Naive thymus-derived CD4-positive, alpha-beta T cell (primary cell): ENCODE data around the gene SLCO4A1. TPM values are rescaled to one million over a fixed set of nuclear protein-coding genes. Genes with fewer than 3 reads are reported as not detected.

ENCODE experiments used
- ATAC-seq: fragments of 150-1000 bp; cut with Tn5 transposase; 2 replicates; pipeline ENCODE4 v1.10.0; 2021; ENCODE audit warnings: mild to moderate bottlenecking, moderate library complexity
- CTCF ChIA-PET: fragments of 350-600 bp; sonication (Branson Sonifier 250); formaldehyde crosslinking; loops from one replicate; lab custom pipeline; 2021; ENCODE audit warnings: antibody characterized with exemption; lab: Charles Lee
- POLR2A ChIA-PET: fragments of 350-600 bp; sonication (Branson Sonifier 250); formaldehyde crosslinking; loops from one replicate; lab custom pipeline; 2021; ENCODE audit warnings: antibody characterized with exemption, inconsistent platforms; lab: Charles Lee
- DNase-seq, 9 donors: peaks; one replicate each; pipeline versions ENCODE4 v3.0.0 to v3.0.0-alpha.2; 2020 to 2022; ENCODE audit warnings: mixed read lengths in 1 of 9
- H3K27ac ChIP-seq: one replicate; pipeline ENCODE4 v1.7.0; 2013; ENCODE audit warnings: mild to moderate bottlenecking, low read depth, low read length, moderate library complexity
- H3K27me3 ChIP-seq, 2 donors: one replicate each; pipeline ENCODE4 v1.7.0; 2013; ENCODE audit warnings: low read length in 2 of 2, mild to moderate bottlenecking in 2 of 2, moderate library complexity in 2 of 2; ENCODE audit not compliant: control insufficient read depth in 2 of 2, insufficient read depth in 2 of 2
- H3K36me3 ChIP-seq, 3 experiments: 1 replicate in 2 of 3; 2 replicates in 1 of 3; pipeline ENCODE4 v1.7.0; 2013; ENCODE audit warnings: low read length in 3 of 3, mild to moderate bottlenecking in 3 of 3, moderate library complexity in 1 of 3; ENCODE audit not compliant: insufficient read depth in 3 of 3, control insufficient read depth in 2 of 3
- H3K4me1 ChIP-seq, 2 donors: one replicate each; pipeline ENCODE4 v1.7.0; 2013; ENCODE audit warnings: low read length in 2 of 2, mild to moderate bottlenecking in 2 of 2, moderate library complexity in 1 of 2; ENCODE audit not compliant: control insufficient read depth in 2 of 2, insufficient read depth in 2 of 2
- H3K4me3 ChIP-seq: 2 replicates; pipeline ENCODE4 v1.7.0; 2013; ENCODE audit warnings: mild to moderate bottlenecking, low read length
- H3K9me3 ChIP-seq, 3 experiments: 1 replicate in 2 of 3; 2 replicates in 1 of 3; pipeline ENCODE4 v1.7.0; 2013; ENCODE audit warnings: low read length in 3 of 3; ENCODE audit not compliant: control insufficient read depth in 2 of 3
- H3K27ac Mint-ChIP-seq, 9 donors: one replicate each; pipeline ENCODE4 v1.8.0; 2020 to 2022; ENCODE audit warnings: mixed read lengths in 9 of 9, mild to moderate bottlenecking in 8 of 9, moderate library complexity in 5 of 9, inconsistent platforms in 2 of 9
- H3K27me3 Mint-ChIP-seq, 5 donors: one replicate each; pipeline ENCODE4 v1.8.0; 2021 to 2022; ENCODE audit warnings: mixed read lengths in 5 of 5, mild to moderate bottlenecking in 1 of 5
- H3K36me3 Mint-ChIP-seq, 5 donors: one replicate each; pipeline ENCODE4 v1.8.0; 2020 to 2022; ENCODE audit warnings: mixed read lengths in 5 of 5, mild to moderate bottlenecking in 3 of 5, inconsistent platforms in 1 of 5
- H3K4me1 Mint-ChIP-seq, 7 donors: one replicate each; pipeline ENCODE4 v1.8.0; 2020 to 2022; ENCODE audit warnings: mixed read lengths in 7 of 7, mild to moderate bottlenecking in 3 of 7, inconsistent platforms in 1 of 7
- H3K4me3 Mint-ChIP-seq, 10 donors: one replicate each; pipeline ENCODE4 v1.8.0; 2020 to 2022; ENCODE audit warnings: mild to moderate bottlenecking in 10 of 10, mixed read lengths in 10 of 10, moderate library complexity in 6 of 10, inconsistent platforms in 2 of 10
- H3K9me3 Mint-ChIP-seq, 11 donors: one replicate each; pipeline ENCODE4 v1.8.0; 2020 to 2022; ENCODE audit warnings: mixed read lengths in 11 of 11, mild to moderate bottlenecking in 4 of 11, inconsistent platforms in 1 of 11, moderate library complexity in 1 of 11
- intact Hi-C, 2 donors: fragments of 100-400 bp; cut with micrococcal nuclease; formaldehyde crosslinking; loops; one replicate each; pipeline ENCODE4 v1.15.1; 2023
- polyA plus RNA-seq, 2 donors: library from polyadenylated mRNA; unstranded; fragments of 300-500 nt; fragmentation: Illumina TruSeq; gene quantifications; one replicate each; pipeline ENCODE4 v1.2.3, GENCODE V29; 2021
- total RNA-seq, 6 experiments: library from RNA in 5 of 6; stranded (reverse) in 5 of 6; gene quantifications; 1 replicate in 5 of 6; 2 replicates in 1 of 6; pipeline ENCODE4 v1.2.3 and lab custom pipeline; 2021 to 2026

The SLCO4A1 gene
- total and polyA plus RNA-seq, 7 experiments from 2014 or later: 0.36 to 45.5 (median 0.92) TPM

DNA sequence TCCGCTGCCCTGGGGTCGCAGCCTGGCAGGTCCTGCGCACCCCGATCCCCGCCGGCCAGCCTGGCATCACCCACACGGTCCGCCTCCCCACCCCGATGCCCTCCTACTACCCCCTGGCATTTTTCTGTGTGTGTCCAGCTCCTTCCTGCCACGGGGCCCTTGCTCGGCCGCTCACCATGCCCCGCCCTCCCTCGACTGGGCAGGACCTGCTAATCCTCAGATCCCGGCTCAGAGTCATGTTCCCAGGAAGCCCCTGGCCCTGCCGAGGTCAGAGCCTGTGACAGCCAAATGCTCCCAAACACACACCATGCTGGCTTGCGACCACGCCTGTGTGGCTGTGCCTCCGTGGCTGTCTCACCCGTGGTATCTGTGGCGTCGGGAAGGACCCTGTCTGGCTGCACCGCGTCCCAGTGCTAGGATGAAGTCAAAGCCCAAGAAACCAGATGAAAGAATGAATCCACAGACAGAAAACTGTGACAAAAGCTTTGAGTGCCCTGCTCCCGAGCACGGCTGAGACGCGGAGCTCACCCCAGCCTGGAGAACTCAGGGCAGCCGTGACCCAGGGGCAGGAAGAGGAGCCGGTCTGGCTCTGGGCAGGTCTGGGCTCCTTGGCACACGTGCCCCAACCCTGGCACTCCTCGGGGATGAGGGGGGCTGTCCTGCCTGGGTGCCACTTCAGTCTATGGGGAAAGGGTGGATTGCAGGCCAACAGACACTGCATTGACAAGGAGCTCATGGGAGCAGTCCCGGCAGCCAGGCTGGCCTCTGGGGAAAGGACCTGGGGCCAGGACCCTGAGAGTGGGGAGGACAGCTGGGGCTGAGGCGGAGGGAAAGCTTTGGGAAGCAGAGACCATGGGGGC, 20.8 kb upstream of the SLCO4A1 start:
- Mint-ChIP-seq H3K36me3 (no peaks in the 10 kb centered on the region), H3K27me3 (no peaks in the 10 kb centered on the region), H3K4me3 (peak overlapping the region in 1 of 10 donors; percentile 60), H3K27ac (peak overlapping the region in 3 of 9 donors; percentile 51 to 87 (median 61)), H3K4me1 (peaks cover 18 to 55% (median 32%) of the 10 kb centered on the region in 7 donors), H3K9me3 (no peaks in the 10 kb centered on the region)
- Histone ChIP-seq H3K4me3 (no peak overlapping the region), H3K27me3 (no peaks in the 10 kb centered on the region), H3K27ac (no peak overlapping the region), H3K9me3 (no peaks in the 10 kb centered on the region), H3K4me1 (peaks cover 34 to 36% of the 10 kb centered on the region in 2 donors), H3K36me3 (no peaks in the 10 kb centered on the region)
- ChIA-PET CTCF (no interaction called here), POLR2A (no interaction called here)
- DNase-seq (no peak), ATAC-seq (no peak)
- intact Hi-C loops: loop anchor here in 1 of 2 donors (5.0 kb wide), 1 partner anchor 171 kb away; no protein-coding TSS in a partner anchor

DNA sequence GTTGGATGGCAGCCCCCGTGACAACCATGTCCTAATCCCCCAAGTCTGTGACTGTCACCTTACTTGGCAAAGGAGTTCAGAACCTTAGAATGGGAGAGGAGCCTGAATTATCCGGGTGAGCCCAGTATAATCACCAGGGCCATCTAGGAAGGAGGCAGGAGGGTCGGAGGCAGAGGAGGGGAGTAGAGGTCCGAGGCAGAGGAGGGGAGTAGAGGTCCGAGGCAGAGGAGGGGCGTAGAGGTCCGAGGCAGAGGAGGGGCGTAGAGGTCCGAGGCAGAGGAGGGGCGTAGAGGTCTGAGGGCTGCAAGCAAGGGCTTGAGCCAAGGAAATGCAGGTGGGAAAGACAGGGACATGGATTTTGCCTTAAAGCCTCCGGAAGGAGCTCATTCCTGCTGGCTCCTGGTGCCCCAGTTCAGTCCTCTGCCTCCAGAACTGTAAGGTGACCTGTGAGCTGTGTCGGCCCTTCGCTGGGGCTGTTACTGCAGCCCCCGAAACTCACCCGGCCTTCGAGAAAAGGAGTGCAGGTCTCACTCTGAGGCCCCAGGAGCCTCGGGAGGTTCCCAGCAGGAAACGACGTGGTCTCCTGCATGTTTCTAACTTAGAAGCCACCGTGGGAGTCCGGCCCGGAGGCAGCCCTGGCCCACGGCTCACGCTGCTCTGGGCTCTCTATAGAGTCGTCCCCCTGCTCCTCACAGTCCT, 20.0 kb upstream of the SLCO4A1 start:
- Mint-ChIP-seq H3K9me3 (no peaks in the 10 kb centered on the region), H3K4me3 (peak overlapping the region in 2 of 10 donors; percentile 49 to 79), H3K27ac (peak overlapping the region in 2 of 9 donors; percentile 61 to 98), H3K4me1 (peaks cover 11 to 46% (median 25%) of the 10 kb centered on the region in 7 donors), H3K27me3 (no peaks in the 10 kb centered on the region), H3K36me3 (no peaks in the 10 kb centered on the region)
- H3K27me3 ChIP-seq: no peaks in the 10 kb centered on the region
- no peak overlapping the region for H3K27ac ChIP-seq
- peaks cover 26 to 33% of the 10 kb centered on the region in 2 donors for H3K4me1 ChIP-seq
- H3K9me3 ChIP-seq: no peaks in the 10 kb centered on the region
- no peaks in the 10 kb centered on the region for H3K36me3 ChIP-seq
- ChIA-PET POLR2A (interaction anchor here (1.7 kb wide), 1 partner anchor 172 kb away, joined by 5 read pairs; no protein-coding TSS in a partner anchor), CTCF (no interaction called here)
- intact Hi-C loops: loop anchor here in 1 of 2 donors (5.0 kb wide), 1 partner anchor 170 kb away; no protein-coding TSS in a partner anchor
- ATAC-seq (no peak), DNase-seq (no peak)
- H3K4me3 ChIP-seq: no peak overlapping the region

DNA sequence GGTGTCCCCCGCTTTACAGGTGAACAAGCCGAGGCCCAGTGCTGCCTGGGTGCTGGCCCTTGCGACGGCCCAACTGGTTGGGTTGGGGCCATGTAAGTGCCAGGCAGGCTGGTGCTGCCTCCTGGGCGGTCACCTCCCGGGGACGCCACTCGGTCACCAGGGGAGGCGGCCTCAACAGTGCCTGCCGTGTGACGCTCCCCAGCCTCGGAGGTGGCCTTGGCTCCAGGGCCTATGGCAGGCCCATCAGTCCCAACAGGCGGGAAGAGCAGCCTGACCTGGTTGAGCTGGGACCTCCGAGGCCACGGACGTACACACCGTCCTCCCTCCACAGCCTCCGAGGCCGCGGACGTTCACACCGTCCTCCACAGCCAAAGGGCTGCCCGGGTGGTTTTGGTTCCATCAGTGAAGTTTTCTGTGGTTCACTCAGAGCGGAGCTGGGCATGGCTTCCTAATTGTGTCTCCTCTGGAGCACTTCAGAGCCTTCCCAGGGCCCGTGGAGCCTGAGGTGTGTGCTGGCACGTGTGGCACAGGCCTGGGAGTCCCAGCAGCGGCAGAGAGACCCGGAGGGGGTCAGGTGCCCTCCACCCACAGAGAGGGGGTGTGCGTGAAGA, 19.3 kb upstream of the SLCO4A1 start:
- DNase-seq (no peak), ATAC-seq (no peak)
- intact Hi-C loops: loop anchor here in 1 of 2 donors (1.0 to 5.0 kb wide), 2 partner anchors 28 to 169 kb away; no protein-coding TSS in a partner anchor
- H3K36me3 Mint-ChIP-seq: no peaks in the 10 kb centered on the region
- peak overlapping the region; percentile 39 for H3K4me3 ChIP-seq
- H3K27ac ChIP-seq: no peak overlapping the region
- CTCF ChIA-PET: interaction anchor here (1.0 kb wide), 1 partner anchor 169 kb away, joined by 3 read pairs; no protein-coding TSS in a partner anchor
- POLR2A ChIA-PET: interaction anchor here (1.7 kb wide), 1 partner anchor 172 kb away, joined by 5 read pairs; no protein-coding TSS in a partner anchor
- H3K27ac Mint-ChIP-seq: peak overlapping the region in 8 of 9 donors; percentile 28 to 98 (median 74)
- no peaks in the 10 kb centered on the region for H3K9me3 Mint-ChIP-seq
- no peaks in the 10 kb centered on the region for H3K36me3 ChIP-seq
- H3K27me3 Mint-ChIP-seq: no peaks in the 10 kb centered on the region
- peaks cover 19 to 29% of the 10 kb centered on the region in 2 donors for H3K4me1 ChIP-seq
- H3K4me1 Mint-ChIP-seq: peaks cover 11 to 40% (median 19%) of the 10 kb centered on the region in 7 donors
- H3K9me3 ChIP-seq: no peaks in the 10 kb centered on the region
- no peaks in the 10 kb centered on the region for H3K27me3 ChIP-seq
- H3K4me3 Mint-ChIP-seq: peak overlapping the region in 9 of 10 donors; percentile 55 to 85 (median 75)

DNA sequence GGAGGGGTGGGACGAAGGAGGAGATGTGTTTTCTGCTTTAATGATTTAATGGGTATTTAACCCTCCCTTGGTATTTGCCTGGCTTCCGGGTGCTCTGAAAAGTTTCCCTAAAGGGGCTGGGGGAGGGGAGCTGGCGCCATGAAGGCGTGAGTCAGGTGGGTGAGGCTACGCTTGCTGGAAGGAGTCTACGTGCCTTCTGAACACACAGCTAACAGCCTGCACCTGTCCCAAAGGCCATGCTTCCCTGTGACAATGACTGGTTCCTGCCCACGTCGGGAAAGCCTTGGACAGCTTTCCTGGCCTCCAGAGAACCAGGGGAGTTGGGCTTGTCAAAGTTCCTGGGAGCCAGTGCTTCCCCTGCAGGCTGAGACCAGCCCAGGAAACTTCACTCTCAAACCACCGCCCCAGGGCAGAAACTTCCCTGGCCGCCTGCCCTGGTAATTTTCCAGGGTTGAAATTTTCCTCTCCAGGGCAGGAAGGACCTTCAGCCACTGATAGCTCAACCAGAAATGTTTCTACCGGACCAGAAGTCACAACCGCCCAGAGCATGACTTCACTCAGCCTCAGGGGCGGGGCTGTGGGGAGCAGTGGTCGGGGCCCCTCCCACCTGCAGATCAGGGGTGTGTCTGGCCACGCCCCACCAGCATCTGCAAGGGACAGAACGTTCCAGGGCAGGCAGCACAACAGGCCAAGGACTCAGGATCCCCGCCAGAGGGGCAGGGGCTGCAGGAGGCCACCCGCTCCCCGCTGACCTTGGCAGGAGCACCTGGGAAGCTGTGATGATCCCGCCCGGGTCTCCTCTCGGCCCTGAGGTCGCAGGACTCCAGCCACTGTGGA, 18.6 kb upstream of the SLCO4A1 start:
- ChIA-PET CTCF (interaction anchor here (0.6 to 1.0 kb wide), 2 partner anchors 29 to 168 kb away, joined by 3 read pairs; no protein-coding TSS in a partner anchor), POLR2A (interaction anchor here (0.6 to 1.7 kb wide), 2 partner anchors 76 to 171 kb away, joined by 3 to 5 read pairs; no protein-coding TSS in a partner anchor)
- peaks cover 12 to 21% of the 10 kb centered on the region in 2 donors for H3K4me1 ChIP-seq
- intact Hi-C loops: loop anchor here (1.0 to 5.0 kb wide), 6 partner anchors 19 to 321 kb away; partner anchors contain the start of genes SLCO4A1 (in 2 of the 2) and ADRM1 (in 1 of the 2)
- DNase-seq (peak; percentile 31 to 85 (median 58)), ATAC-seq (peak; percentile 96)
- H3K27me3 ChIP-seq: no peaks in the 10 kb centered on the region
- H3K27ac ChIP-seq: no peak overlapping the region
- peak overlapping the region; percentile 39 for H3K4me3 ChIP-seq
- peak overlapping the region; percentile 41 to 85 (median 75) for H3K4me3 Mint-ChIP-seq
- H3K36me3 Mint-ChIP-seq: no peaks in the 10 kb centered on the region
- no peaks in the 10 kb centered on the region for H3K9me3 Mint-ChIP-seq
- H3K9me3 ChIP-seq: no peaks in the 10 kb centered on the region
- peak overlapping the region; percentile 28 to 98 (median 72) for H3K27ac Mint-ChIP-seq
- peaks cover 11 to 38% (median 13%) of the 10 kb centered on the region in 7 donors for H3K4me1 Mint-ChIP-seq
- H3K36me3 ChIP-seq: no peaks in the 10 kb centered on the region
- no peaks in the 10 kb centered on the region for H3K27me3 Mint-ChIP-seq

DNA sequence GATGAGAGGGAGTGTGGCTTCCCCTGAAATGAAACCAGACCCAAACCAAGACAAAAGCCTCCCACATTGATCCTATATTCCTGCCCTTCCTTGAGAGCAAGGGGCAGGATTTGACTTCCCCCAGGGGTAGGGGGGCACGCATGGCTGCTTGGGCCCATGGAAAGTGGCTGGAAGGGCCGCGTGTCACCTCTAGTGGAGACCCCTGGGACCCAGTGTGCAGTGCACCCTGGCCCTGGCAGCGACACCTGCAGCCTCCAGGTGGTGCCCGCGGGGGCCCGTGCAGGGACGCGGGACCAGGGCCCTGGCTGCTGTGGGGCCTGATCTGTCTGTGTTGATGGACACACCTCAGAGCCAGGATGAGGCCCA, 18.0 kb upstream of the SLCO4A1 start:
- Histone ChIP-seq H3K36me3 (no peaks in the 10 kb centered on the region), H3K4me3 (no peak overlapping the region), H3K9me3 (no peaks in the 10 kb centered on the region), H3K27ac (no peak overlapping the region), H3K27me3 (no peaks in the 10 kb centered on the region), H3K4me1 (peaks cover 7 to 20% of the 10 kb centered on the region in 2 donors)
- Mint-ChIP-seq H3K27ac (peak overlapping the region in 3 of 9 donors; percentile 72 to 98 (median 76)), H3K4me1 (peaks cover 11 to 33% (median 13%) of the 10 kb centered on the region in 7 donors), H3K27me3 (no peaks in the 10 kb centered on the region), H3K36me3 (no peaks in the 10 kb centered on the region), H3K4me3 (peak overlapping the region in 2 of 10 donors; percentile 79 to 85), H3K9me3 (no peaks in the 10 kb centered on the region)
- intact Hi-C loops: loop anchor here (1.0 to 5.0 kb wide), 6 partner anchors 18 to 322 kb away; partner anchors contain the start of genes SLCO4A1 (in 2 of the 2) and ADRM1 (in 1 of the 2)
- no peak for DNase-seq
- ATAC-seq: peak; percentile 34
- POLR2A ChIA-PET: interaction anchor here (0.6 kb wide), 1 partner anchor 75 kb away, joined by 3 read pairs; no protein-coding TSS in a partner anchor
- CTCF ChIA-PET: interaction anchor here (0.6 kb wide), 1 partner anchor 30 kb away, joined by 3 read pairs; no protein-coding TSS in a partner anchor
